Astrocyte of the spinal cord (primary cell): ENCODE results near the gene LCLAT1.

Source experiments
- DNase-seq: peaks from one replicate; pipeline ENCODE4 v3.0.0; 2011; ENCODE audit warnings: low read depth, low spot score
- H3K4me3 ChIP-seq: 2 replicates; pipeline ENCODE4 v1.5.1; 2011; ENCODE audit warnings: low read depth, mild to moderate bottlenecking, low read length, moderate library complexity
- CTCF ChIP-seq: IDR thresholded peaks from 2 replicates; pipeline ENCODE4 v1.5.1; 2012; ENCODE audit warnings: low read depth, mild to moderate bottlenecking, low read length, inconsistent platforms
- in situ Hi-C: cut with HindIII; loops from 2 replicates; pipeline ENCODE4 v1.10.0; 2017; ENCODE audit warnings: low sequenced_read_pairs

LCLAT1 gene

GRCh38 chr2:30472326-30472725 is 25.3 kb downstream of the LCLAT1 start:
- H3K4me3 ChIP-seq: no peak overlapping the region
- in situ Hi-C loops: no loop called here
- no peak for DNase-seq
- TF ChIP-seq CTCF: no peak

- H3K4me3 ChIP-seq: no peak overlapping the region
- TF ChIP-seq CTCF: no peak
- no peak for DNase-seq
- in situ Hi-C loops: no loop called here
Observed at GRCh38 chr2:30475542-30475941, 28.5 kb downstream of the LCLAT1 start.

- TF ChIP-seq CTCF: no peak
- DNase-seq: no peak
- H3K4me3 ChIP-seq: no peak overlapping the region
- in situ Hi-C loops: no loop called here
Observed at GRCh38 chr2:30476636-30477035, 29.6 kb downstream of the LCLAT1 start.

GRCh38 chr2:30480703-30481322 is 33.8 kb downstream of the LCLAT1 start:
- no peak for TF ChIP-seq CTCF
- H3K4me3 ChIP-seq: no peak overlapping the region
- no peak for DNase-seq
- in situ Hi-C loops: no loop called here

- no peak overlapping the region for H3K4me3 ChIP-seq
- in situ Hi-C loops: no loop called here
- no peak for TF ChIP-seq CTCF
- DNase-seq: no peak
Observed at GRCh38 chr2:30481323-30481800, 34.3 kb downstream of the LCLAT1 start.

- in situ Hi-C loops: no loop called here
- TF ChIP-seq CTCF: no peak
- H3K4me3 ChIP-seq: no peak overlapping the region
- DNase-seq: no peak
Observed at GRCh38 chr2:30482011-30482410, 35.0 kb downstream of the LCLAT1 start.
